A549 (cell line): ENCODE results near the gene SMG9.

Experiments
- EHMT2 ChIP-seq: fragments of 200-600 bp; sonication (generic); IDR thresholded peaks from 2 replicates; pipeline ENCODE4 v1.6.1; 2016; ENCODE audit warnings: antibody characterized with exemption, low read depth, mild to moderate bottlenecking, moderate library complexity
- EP300 ChIP-seq, 2 experiments: fragments of >200 bp; sonication (Bioruptor Twin); formaldehyde crosslinking; IDR thresholded peaks; 2 replicates in 1 of 2; 3 replicates in 1 of 2; pipeline ENCODE4 v1.6.1; 2016 to 2017
- FOSB ChIP-seq: fragments of 250-450 bp; sonication (Bioruptor Pico); IDR thresholded peaks from 2 replicates; pipeline ENCODE4 v1.5.0; 2020; ENCODE audit warnings: mild to moderate bottlenecking, moderate library complexity
- GATA3 ChIP-seq: IDR thresholded peaks from 2 replicates; pipeline ENCODE4 v1.6.1; 2012; ENCODE audit warnings: borderline replicate concordance
- MAFK ChIP-seq: fragments of 450-650 bp; IDR thresholded peaks from 2 replicates; pipeline ENCODE4 v1.6.1; 2014; ENCODE audit not compliant: partially characterized antibody
- MAZ ChIP-seq: fragments of 150-350 bp; IDR thresholded peaks from 2 replicates; pipeline ENCODE4 v1.6.1; 2014; ENCODE audit warnings: antibody characterized with exemption, low read depth, low read length, borderline replicate concordance
- MYC ChIP-seq: IDR thresholded peaks from 2 replicates; pipeline ENCODE4 v1.6.1; 2012; ENCODE audit warnings: mild to moderate bottlenecking, inconsistent platforms, low read length, improper control_type of control experiment, borderline replicate concordance
- PHF8 ChIP-seq: fragments of 200-600 bp; sonication (generic); IDR thresholded peaks from 2 replicates; pipeline ENCODE4 v1.6.1; 2016; ENCODE audit warnings: low read depth, mild to moderate bottlenecking, antibody characterized with exemption, moderate library complexity, borderline replicate concordance
- POLR2A ChIP-seq: IDR thresholded peaks from 2 replicates; pipeline ENCODE4 v1.6.1; 2012; ENCODE audit warnings: mild to moderate bottlenecking, low read length
- RAD21 ChIP-seq, 2 experiments: fragments of >200 bp in 1 of 2; sonication (Bioruptor Twin) in 1 of 2; formaldehyde crosslinking in 1 of 2; IDR thresholded peaks in 1 of 2; conservative IDR thresholded peaks in 1 of 2; 2 replicates in 1 of 2; 3 replicates in 1 of 2; pipeline ENCODE4 v1.6.1; 2012 to 2018; ENCODE audit warnings: inconsistent platforms in 1 of 2
- SMC3 ChIP-seq: fragments of >200 bp; sonication (Bioruptor Twin); formaldehyde crosslinking; IDR thresholded peaks from 3 replicates; pipeline ENCODE4 v1.6.1; 2018; ENCODE audit warnings: inconsistent platforms
- TF ChIP-seq, protein P1 (sequence below): fragments of >200 bp; sonication (Bioruptor Twin); formaldehyde crosslinking; IDR thresholded peaks from 3 replicates; pipeline ENCODE4 v1.5.1; 2016
- TF ChIP-seq, protein P2 (sequence below): IDR thresholded peaks from 2 replicates; pipeline ENCODE4 v1.6.1; 2012
- TF ChIP-seq, protein P3 (sequence below): fragments of 200-600 bp; sonication (generic); IDR thresholded peaks from 2 replicates; pipeline ENCODE4 v1.6.1; 2016; ENCODE audit warnings: antibody characterized with exemption, mild to moderate bottlenecking, moderate library complexity

DNA sequence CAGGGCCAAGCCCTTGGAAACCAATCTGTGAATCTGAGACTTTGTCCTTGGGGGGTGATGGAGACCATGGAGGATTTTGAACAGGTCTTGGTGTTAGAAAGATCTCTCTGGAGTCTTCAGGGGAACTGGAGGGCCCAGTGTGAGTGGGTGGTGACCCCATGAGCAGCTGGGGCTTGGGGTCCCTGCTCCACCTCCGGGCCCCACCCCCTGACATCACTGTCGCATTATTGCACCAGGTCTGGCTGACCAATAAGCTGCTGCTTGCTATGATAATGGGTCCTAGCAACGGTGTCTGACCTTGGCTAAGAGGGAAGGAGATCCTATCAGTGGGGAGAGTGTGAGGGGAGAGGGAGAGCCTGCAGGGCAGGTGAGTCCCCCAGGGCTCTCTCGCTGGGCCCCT is 39.0 kb downstream of the SMG9 start, which contains the start of gene IRGC:
- TF ChIP-seq EP300 (IDR thresholded peaks at IDR 0.05) (no peak), RAD21 (conservative IDR thresholded peaks at IDR 0.05 in 1 of 2, IDR thresholded peaks at IDR 0.05 in 1 of 2) (no peak), MYC (no peak), GATA3 (no peak), POLR2A (no peak), SMC3 (no peak), PHF8 (no peak), EHMT2 (no peak), FOSB (CRISPR knock-in tag) (no peak), MAFK (no peak), MAZ (no peak)
- TF ChIP-seq, protein P1, sequence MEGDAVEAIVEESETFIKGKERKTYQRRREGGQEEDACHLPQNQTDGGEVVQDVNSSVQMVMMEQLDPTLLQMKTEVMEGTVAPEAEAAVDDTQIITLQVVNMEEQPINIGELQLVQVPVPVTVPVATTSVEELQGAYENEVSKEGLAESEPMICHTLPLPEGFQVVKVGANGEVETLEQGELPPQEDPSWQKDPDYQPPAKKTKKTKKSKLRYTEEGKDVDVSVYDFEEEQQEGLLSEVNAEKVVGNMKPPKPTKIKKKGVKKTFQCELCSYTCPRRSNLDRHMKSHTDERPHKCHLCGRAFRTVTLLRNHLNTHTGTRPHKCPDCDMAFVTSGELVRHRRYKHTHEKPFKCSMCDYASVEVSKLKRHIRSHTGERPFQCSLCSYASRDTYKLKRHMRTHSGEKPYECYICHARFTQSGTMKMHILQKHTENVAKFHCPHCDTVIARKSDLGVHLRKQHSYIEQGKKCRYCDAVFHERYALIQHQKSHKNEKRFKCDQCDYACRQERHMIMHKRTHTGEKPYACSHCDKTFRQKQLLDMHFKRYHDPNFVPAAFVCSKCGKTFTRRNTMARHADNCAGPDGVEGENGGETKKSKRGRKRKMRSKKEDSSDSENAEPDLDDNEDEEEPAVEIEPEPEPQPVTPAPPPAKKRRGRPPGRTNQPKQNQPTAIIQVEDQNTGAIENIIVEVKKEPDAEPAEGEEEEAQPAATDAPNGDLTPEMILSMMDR, result no peak
- TF ChIP-seq, protein P2, sequence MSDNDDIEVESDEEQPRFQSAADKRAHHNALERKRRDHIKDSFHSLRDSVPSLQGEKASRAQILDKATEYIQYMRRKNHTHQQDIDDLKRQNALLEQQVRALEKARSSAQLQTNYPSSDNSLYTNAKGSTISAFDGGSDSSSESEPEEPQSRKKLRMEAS, result no peak
- TF ChIP-seq, protein P3, sequence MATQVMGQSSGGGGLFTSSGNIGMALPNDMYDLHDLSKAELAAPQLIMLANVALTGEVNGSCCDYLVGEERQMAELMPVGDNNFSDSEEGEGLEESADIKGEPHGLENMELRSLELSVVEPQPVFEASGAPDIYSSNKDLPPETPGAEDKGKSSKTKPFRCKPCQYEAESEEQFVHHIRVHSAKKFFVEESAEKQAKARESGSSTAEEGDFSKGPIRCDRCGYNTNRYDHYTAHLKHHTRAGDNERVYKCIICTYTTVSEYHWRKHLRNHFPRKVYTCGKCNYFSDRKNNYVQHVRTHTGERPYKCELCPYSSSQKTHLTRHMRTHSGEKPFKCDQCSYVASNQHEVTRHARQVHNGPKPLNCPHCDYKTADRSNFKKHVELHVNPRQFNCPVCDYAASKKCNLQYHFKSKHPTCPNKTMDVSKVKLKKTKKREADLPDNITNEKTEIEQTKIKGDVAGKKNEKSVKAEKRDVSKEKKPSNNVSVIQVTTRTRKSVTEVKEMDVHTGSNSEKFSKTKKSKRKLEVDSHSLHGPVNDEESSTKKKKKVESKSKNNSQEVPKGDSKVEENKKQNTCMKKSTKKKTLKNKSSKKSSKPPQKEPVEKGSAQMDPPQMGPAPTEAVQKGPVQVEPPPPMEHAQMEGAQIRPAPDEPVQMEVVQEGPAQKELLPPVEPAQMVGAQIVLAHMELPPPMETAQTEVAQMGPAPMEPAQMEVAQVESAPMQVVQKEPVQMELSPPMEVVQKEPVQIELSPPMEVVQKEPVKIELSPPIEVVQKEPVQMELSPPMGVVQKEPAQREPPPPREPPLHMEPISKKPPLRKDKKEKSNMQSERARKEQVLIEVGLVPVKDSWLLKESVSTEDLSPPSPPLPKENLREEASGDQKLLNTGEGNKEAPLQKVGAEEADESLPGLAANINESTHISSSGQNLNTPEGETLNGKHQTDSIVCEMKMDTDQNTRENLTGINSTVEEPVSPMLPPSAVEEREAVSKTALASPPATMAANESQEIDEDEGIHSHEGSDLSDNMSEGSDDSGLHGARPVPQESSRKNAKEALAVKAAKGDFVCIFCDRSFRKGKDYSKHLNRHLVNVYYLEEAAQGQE, result no peak
